ENCODE results near the gene PCDH9.

The PCDH9 gene

DNA sequence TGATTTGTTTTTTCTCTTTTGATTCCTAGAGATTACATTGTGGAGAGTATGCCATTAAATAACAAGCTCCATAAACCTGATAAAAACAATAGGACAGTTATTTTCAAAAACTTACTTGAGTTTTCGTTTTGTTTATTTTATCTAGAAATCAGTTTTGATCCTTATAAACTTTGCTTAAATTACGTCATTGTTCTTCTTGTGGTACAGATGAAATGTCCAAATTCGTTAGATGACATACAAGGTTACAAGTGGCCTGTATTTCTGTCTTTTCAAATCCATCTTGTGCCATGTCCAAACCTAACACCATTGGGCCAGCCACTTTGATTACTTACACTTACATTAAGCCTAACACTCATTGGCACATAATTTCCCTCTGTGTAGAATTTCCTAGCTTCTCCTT is 372.0 kb downstream of the PCDH9 start:
- in situ Hi-C loops (cut with HindIII; ENCODE audit: low pct_ligation_motif_present, low sequenced_read_pairs) = no loop called here
- no peaks in the 10 kb centered on the region for H3K36me3 ChIP-seq (replicated peaks)
- no peak overlapping the region for H3K4me3 ChIP-seq (ENCODE audit: low read depth, low read length)
- H3K27me3 ChIP-seq (replicated peaks) = no peaks in the 10 kb centered on the region
- no peak for DNase-seq
- no peak overlapping the region for H3K27ac ChIP-seq
- TF ChIP-seq, protein P1, sequence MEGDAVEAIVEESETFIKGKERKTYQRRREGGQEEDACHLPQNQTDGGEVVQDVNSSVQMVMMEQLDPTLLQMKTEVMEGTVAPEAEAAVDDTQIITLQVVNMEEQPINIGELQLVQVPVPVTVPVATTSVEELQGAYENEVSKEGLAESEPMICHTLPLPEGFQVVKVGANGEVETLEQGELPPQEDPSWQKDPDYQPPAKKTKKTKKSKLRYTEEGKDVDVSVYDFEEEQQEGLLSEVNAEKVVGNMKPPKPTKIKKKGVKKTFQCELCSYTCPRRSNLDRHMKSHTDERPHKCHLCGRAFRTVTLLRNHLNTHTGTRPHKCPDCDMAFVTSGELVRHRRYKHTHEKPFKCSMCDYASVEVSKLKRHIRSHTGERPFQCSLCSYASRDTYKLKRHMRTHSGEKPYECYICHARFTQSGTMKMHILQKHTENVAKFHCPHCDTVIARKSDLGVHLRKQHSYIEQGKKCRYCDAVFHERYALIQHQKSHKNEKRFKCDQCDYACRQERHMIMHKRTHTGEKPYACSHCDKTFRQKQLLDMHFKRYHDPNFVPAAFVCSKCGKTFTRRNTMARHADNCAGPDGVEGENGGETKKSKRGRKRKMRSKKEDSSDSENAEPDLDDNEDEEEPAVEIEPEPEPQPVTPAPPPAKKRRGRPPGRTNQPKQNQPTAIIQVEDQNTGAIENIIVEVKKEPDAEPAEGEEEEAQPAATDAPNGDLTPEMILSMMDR (IDR thresholded peaks at IDR 0.05; ENCODE audit: low read depth, low read length, missing control alignments) = no peak

DNA sequence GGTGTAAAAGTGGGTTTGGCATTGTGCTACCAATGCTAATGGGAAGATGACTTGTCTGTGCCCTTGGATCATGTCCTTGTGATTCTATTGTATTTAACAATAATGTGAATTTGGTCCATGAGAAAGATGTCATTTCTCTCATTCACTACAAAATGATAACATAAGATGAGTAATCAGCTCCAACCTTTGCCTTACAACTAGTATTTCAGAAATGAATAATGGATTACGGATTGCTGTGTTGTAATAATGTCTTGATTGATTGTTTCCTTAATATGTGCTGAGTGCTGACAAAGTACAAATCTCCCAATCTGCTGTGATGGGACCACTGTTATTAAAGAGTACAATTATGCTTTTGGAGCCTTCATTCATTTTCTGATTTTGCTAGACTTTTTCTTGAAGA is 375.0 kb downstream of the PCDH9 start:
- Histone ChIP-seq H3K4me3 (ENCODE audit: low read depth, low read length) (no peak overlapping the region), H3K36me3 (replicated peaks) (no peaks in the 10 kb centered on the region), H3K27ac (no peak overlapping the region), H3K27me3 (replicated peaks) (no peaks in the 10 kb centered on the region)
- DNase-seq = no peak
- TF ChIP-seq, protein P1 (IDR thresholded peaks at IDR 0.05; ENCODE audit: low read depth, low read length, missing control alignments) = no peak
- in situ Hi-C loops (cut with HindIII; ENCODE audit: low pct_ligation_motif_present, low sequenced_read_pairs) = no loop called here

- TF ChIP-seq, protein P1 (IDR thresholded peaks at IDR 0.05; ENCODE audit: low read depth, low read length, missing control alignments) = no peak
- no peak for DNase-seq
- no peaks in the 10 kb centered on the region for H3K27me3 ChIP-seq (replicated peaks)
- in situ Hi-C loops (cut with HindIII; ENCODE audit: low pct_ligation_motif_present, low sequenced_read_pairs) = no loop called here
- H3K4me3 ChIP-seq (ENCODE audit: low read depth, low read length) = no peak overlapping the region
- no peak overlapping the region for H3K27ac ChIP-seq
- H3K36me3 ChIP-seq (replicated peaks) = no peaks in the 10 kb centered on the region
Measured at GRCh38 chr13:66853564-66853963, 376.6 kb downstream of the PCDH9 start.

- TF ChIP-seq, protein P1 (IDR thresholded peaks at IDR 0.05; ENCODE audit: low read depth, low read length, missing control alignments) = no peak
- DNase-seq = no peak
- Histone ChIP-seq H3K36me3 (replicated peaks) (no peaks in the 10 kb centered on the region), H3K27ac (no peak overlapping the region), H3K27me3 (replicated peaks) (no peaks in the 10 kb centered on the region), H3K4me3 (ENCODE audit: low read depth, low read length) (no peak overlapping the region)
- in situ Hi-C loops (cut with HindIII; ENCODE audit: low pct_ligation_motif_present, low sequenced_read_pairs) = no loop called here
Measured at GRCh38 chr13:66849706-66850105, 380.4 kb downstream of the PCDH9 start.

GRCh38 chr13:66847541-66847940 is 382.6 kb downstream of the PCDH9 start:
- DNase-seq = no peak
- Histone ChIP-seq H3K27me3 (replicated peaks) (no peaks in the 10 kb centered on the region), H3K27ac (no peak overlapping the region), H3K36me3 (replicated peaks) (no peaks in the 10 kb centered on the region), H3K4me3 (ENCODE audit: low read depth, low read length) (no peak overlapping the region)
- in situ Hi-C loops (cut with HindIII; ENCODE audit: low pct_ligation_motif_present, low sequenced_read_pairs) = no loop called here
- TF ChIP-seq, protein P1 (IDR thresholded peaks at IDR 0.05; ENCODE audit: low read depth, low read length, missing control alignments) = no peak

DNA sequence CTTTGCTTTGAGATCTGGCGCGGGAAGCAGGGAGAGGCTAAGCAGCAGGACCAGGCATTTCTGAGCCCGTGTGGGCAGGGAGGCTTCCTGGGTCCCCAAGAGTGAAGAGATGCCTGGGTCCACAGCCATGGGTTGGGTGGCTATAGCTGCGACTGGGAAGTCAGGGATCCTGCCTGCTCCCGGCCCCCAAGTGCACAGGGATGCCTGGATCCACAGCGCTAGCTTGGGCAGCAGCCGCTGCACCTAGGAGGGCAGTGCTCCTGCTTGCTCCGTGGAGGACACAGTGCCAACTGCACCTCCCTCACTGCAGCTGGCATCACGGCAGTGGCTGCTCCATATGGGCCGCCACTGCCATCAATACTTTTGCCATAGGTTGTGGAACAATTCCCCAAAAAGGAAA is 384.7 kb downstream of the PCDH9 start:
- DNase-seq = no peak
- Histone ChIP-seq H3K27ac (no peak overlapping the region), H3K27me3 (replicated peaks) (no peaks in the 10 kb centered on the region), H3K4me3 (ENCODE audit: low read depth, low read length) (no peak overlapping the region), H3K36me3 (replicated peaks) (no peaks in the 10 kb centered on the region)
- TF ChIP-seq, protein P1 (IDR thresholded peaks at IDR 0.05; ENCODE audit: low read depth, low read length, missing control alignments) = no peak
- in situ Hi-C loops (cut with HindIII; ENCODE audit: low pct_ligation_motif_present, low sequenced_read_pairs) = no loop called here

Data from brain microvascular endothelial cell (primary cell).